CD14-positive monocyte (primary cell): Measurements from ENCODE around the gene ELMO3. TPM values are rescaled to one million over a fixed set of nuclear protein-coding genes. Genes with fewer than 3 reads are reported as not detected.

Experiments used
- DNase-seq, 3 donors: peaks; one replicate each; pipeline ENCODE4 v3.0.0-alpha.2; 2011 to 2022
- H2AFZ ChIP-seq: 2 replicates; pipeline ENCODE4 v1.6.0; 2012; ENCODE audit warnings: mild to moderate bottlenecking, low read depth, low read length, inconsistent platforms; ENCODE audit not compliant: insufficient read depth, poor library complexity, severe bottlenecking
- H3K27ac ChIP-seq, 2 donors: 1 replicate in 1 of 2; 2 replicates in 1 of 2; pipeline ENCODE4 v1.5.1; 2012 to 2013; ENCODE audit warnings: low read length in 2 of 2, control low read depth in 1 of 2, inconsistent platforms in 1 of 2, low read depth in 1 of 2, mild to moderate bottlenecking in 1 of 2
- H3K27me3 ChIP-seq, 2 donors: one replicate each; pipeline versions ENCODE4 v1.6.0 to v1.6.1; 2011 to 2013; ENCODE audit warnings: low read length in 2 of 2; ENCODE audit not compliant: control insufficient read depth in 2 of 2, insufficient read depth in 2 of 2
- H3K36me3 ChIP-seq, 2 donors: replicated peaks in 1 of 2; 1 replicate in 1 of 2; 2 replicates in 1 of 2; pipeline versions ENCODE4 v1.5.1 to v1.6.1; 2012 to 2013; ENCODE audit warnings: low read length in 2 of 2, control low read depth in 1 of 2, inconsistent platforms in 1 of 2, mild to moderate bottlenecking in 1 of 2; ENCODE audit not compliant: insufficient read depth in 2 of 2, control insufficient read depth in 1 of 2
- H3K4me1 ChIP-seq, 2 donors: 1 replicate in 1 of 2; 2 replicates in 1 of 2; pipeline versions ENCODE4 v1.5.1 to v1.6.1; 2012 to 2013; ENCODE audit warnings: low read length in 2 of 2, control low read depth in 1 of 2, inconsistent platforms in 1 of 2, mild to moderate bottlenecking in 1 of 2, moderate library complexity in 1 of 2; ENCODE audit not compliant: insufficient read depth in 2 of 2, control insufficient read depth in 1 of 2
- H3K4me2 ChIP-seq: replicated peaks from 2 replicates; pipeline ENCODE3; 2012; ENCODE audit warnings: low read length, moderate library complexity, mild to moderate bottlenecking; ENCODE audit not compliant: poor library complexity, severe bottlenecking; ENCODE audit errors: extremely low read depth
- H3K4me3 ChIP-seq, 3 experiments: fragments of 200-600 bp in 1 of 3; sonication (generic) in 1 of 3; replicated peaks in 1 of 3; 1 replicate in 2 of 3; 2 replicates in 1 of 3; pipeline ENCODE4 v1.5.1; 2011 to 2013; ENCODE audit warnings: low read length in 3 of 3, mild to moderate bottlenecking in 3 of 3, control low read depth in 2 of 3, low read depth in 2 of 3, inconsistent platforms in 1 of 3, moderate library complexity in 1 of 3
- H3K79me2 ChIP-seq: 2 replicates; pipeline ENCODE4 v1.6.0; 2012; ENCODE audit warnings: mild to moderate bottlenecking, control low read depth, inconsistent platforms, low read length, moderate library complexity; ENCODE audit not compliant: insufficient read depth
- H3K9ac ChIP-seq: 2 replicates; pipeline ENCODE4 v1.6.0; 2017; ENCODE audit warnings: low read length, mild to moderate bottlenecking; ENCODE audit not compliant: insufficient read depth, poor library complexity, severe bottlenecking
- H3K9me3 ChIP-seq, 2 donors: replicated peaks in 1 of 2; 1 replicate in 1 of 2; 2 replicates in 1 of 2; pipeline versions ENCODE4 v1.5.1 to v1.6.1; 2012 to 2013; ENCODE audit warnings: low read length in 2 of 2, control low read depth in 1 of 2; ENCODE audit not compliant: control insufficient read depth in 1 of 2, insufficient read depth in 1 of 2
- H4K20me1 ChIP-seq: 2 replicates; pipeline ENCODE4 v1.6.0; 2012; ENCODE audit warnings: mild to moderate bottlenecking, low read length, control low read depth, moderate library complexity; ENCODE audit not compliant: insufficient read depth
- H3K27ac Mint-ChIP-seq, 7 donors: one replicate each; pipeline ENCODE4 v1.8.0; 2020; ENCODE audit warnings: mild to moderate bottlenecking in 7 of 7, mixed read lengths in 7 of 7, moderate library complexity in 6 of 7, inconsistent platforms in 2 of 7
- H3K27me3 Mint-ChIP-seq, 3 donors: one replicate each; pipeline ENCODE4 v1.8.0; 2021 to 2022; ENCODE audit warnings: low read depth in 3 of 3, mild to moderate bottlenecking in 3 of 3, mixed read lengths in 3 of 3, moderate library complexity in 3 of 3, inconsistent platforms in 1 of 3
- H3K36me3 Mint-ChIP-seq, 2 donors: one replicate each; pipeline ENCODE4 v1.8.0; 2020; ENCODE audit warnings: mixed read lengths in 2 of 2, inconsistent platforms in 1 of 2, mild to moderate bottlenecking in 1 of 2
- H3K4me1 Mint-ChIP-seq: one replicate; pipeline ENCODE4 v1.8.0; 2020; ENCODE audit warnings: mild to moderate bottlenecking, mixed read lengths
- H3K4me3 Mint-ChIP-seq, 2 donors: one replicate each; pipeline ENCODE4 v1.8.0; 2020; ENCODE audit warnings: mild to moderate bottlenecking in 2 of 2, mixed read lengths in 2 of 2, moderate library complexity in 1 of 2
- H3K9me3 Mint-ChIP-seq, 7 donors: one replicate each; pipeline ENCODE4 v1.8.0; 2020 to 2022; ENCODE audit warnings: mixed read lengths in 7 of 7, mild to moderate bottlenecking in 6 of 7, moderate library complexity in 6 of 7, inconsistent platforms in 2 of 7
- CTCF ChIP-seq: fragments of 200-600 bp; IDR thresholded peaks from one replicate; pipeline ENCODE4 v1.8.0; 2022; ENCODE audit warnings: antibody characterized with exemption, mild to moderate bottlenecking
- WGBS: methylation state at CpG from one replicate; pipeline ENCODE4 v1.1.5; 2013; ENCODE audit warnings: missing lambda C conversion rate; ENCODE audit not compliant: insufficient coverage; 5-methylcytosine and 5-hydroxymethylcytosine counted together
- intact Hi-C, 2 donors: fragments of 100-400 bp; cut with micrococcal nuclease; formaldehyde crosslinking; loops; one replicate each; pipeline versions ENCODE4 v1.15.0 to v1.15.1; 2023
- polyA plus RNA-seq, 3 donors: library from polyadenylated mRNA; depleted of rRNA in 1 of 3; unstranded in 2 of 3; stranded (reverse) in 1 of 3; fragments of 300-500 nt in 2 of 3; fragments of >200 nt in 1 of 3; fragmentation: Illumina TruSeq in 2 of 3; gene quantifications; 1 replicate in 2 of 3; 2 replicates in 1 of 3; pipeline ENCODE4 v1.2.3, GENCODE V29; 2012 to 2021

The ELMO3 gene
- polyA plus RNA-seq, 3 donors, result 0.15 to 7.0 TPM; not detected in 1

GRCh38 chr16:67211674-67212073, 12.7 kb downstream of the ELMO3 start:
- Histone ChIP-seq H4K20me1 (no peaks in the 10 kb centered on the region), H3K9ac (no peak overlapping the region), H3K4me1 (peaks cover 6% of the 10 kb centered on the region in 2 donors), H3K27me3 (no peaks in the 10 kb centered on the region), H3K9me3 (no peaks in the 10 kb centered on the region), H3K4me2 (no peak overlapping the region), H3K36me3 (peaks cover 0 to 2% of the 10 kb centered on the region in 2 donors), H3K79me2 (no peaks in the 10 kb centered on the region), H3K4me3 (no peak overlapping the region), H2AFZ (no peak overlapping the region), H3K27ac (no peak overlapping the region)
- H3K4me3 Mint-ChIP-seq, result no peak overlapping the region
- H3K4me1 Mint-ChIP-seq, result peaks cover 19% of the 10 kb centered on the region
- peaks cover 0 to 2% (median 0%) of the 10 kb centered on the region in 7 donors for H3K9me3 Mint-ChIP-seq
- no peak for TF ChIP-seq CTCF
- intact Hi-C loops, result no loop called here
- H3K36me3 Mint-ChIP-seq, result peaks cover 6 to 7% of the 10 kb centered on the region in 2 donors
- 96% methylated on average over 7 of the region's 7 CpGs for WGBS
- peaks cover 0 to 7% (median 7%) of the 10 kb centered on the region in 3 donors for H3K27me3 Mint-ChIP-seq
- no peak for DNase-seq
- no peak overlapping the region for H3K27ac Mint-ChIP-seq

- no peak overlapping the region for H3K27ac ChIP-seq
- no peak overlapping the region for H3K4me3 ChIP-seq
- peaks cover 6 to 7% of the 10 kb centered on the region in 2 donors for H3K36me3 Mint-ChIP-seq
- H3K36me3 ChIP-seq, result no peaks in the 10 kb centered on the region
- H3K4me1 ChIP-seq, result peaks cover 17% of the 10 kb centered on the region in 2 donors
- DNase-seq, result no peak
- no peaks in the 10 kb centered on the region for H4K20me1 ChIP-seq
- no peaks in the 10 kb centered on the region for H3K9me3 ChIP-seq
- H3K4me2 ChIP-seq, result no peak overlapping the region
- H3K27me3 Mint-ChIP-seq, result peaks cover 0 to 11% (median 7%) of the 10 kb centered on the region in 3 donors
- no peaks in the 10 kb centered on the region for H3K79me2 ChIP-seq
- H3K27ac Mint-ChIP-seq, result no peak overlapping the region
- peaks cover 30% of the 10 kb centered on the region for H3K4me1 Mint-ChIP-seq
- no peak overlapping the region for H2AFZ ChIP-seq
- no peak overlapping the region for H3K4me3 Mint-ChIP-seq
- H3K27me3 ChIP-seq, result no peaks in the 10 kb centered on the region
- no peak overlapping the region for H3K9ac ChIP-seq
- TF ChIP-seq CTCF, result no peak
- H3K9me3 Mint-ChIP-seq, result no peaks in the 10 kb centered on the region
- intact Hi-C loops, result no loop called here
These were observed 13.8 kb downstream of the ELMO3 start for GRCh38 chr16:67212766-67213165.
